D341Med (cell line): ENCODE data around the gene DTD1.

Source experiments
- DNase-seq: peaks from one replicate; pipeline ENCODE4 v3.0.0; 2012; ENCODE audit warnings: low spot score

DTD1 gene

GRCh38 chr20:18587665-18588573, at the start of gene DTD1:
Gene DTD1, plus strand, starts transcription at chr20:18588054. Its CDS starts 19 bp downstream, at chr20:18588073.
- DNase-seq: peak; percentile 97

- DNase-seq: no peak
These were observed 46.1 kb upstream of the DTD1 start for GRCh38 chr20:18541741-18542140.

GRCh38 chr20:18543216-18543615, 44.6 kb upstream of the DTD1 start:
- DNase-seq: no peak

GRCh38 chr20:18543932-18544331, 43.9 kb upstream of the DTD1 start:
- no peak for DNase-seq

GRCh38 chr20:18545566-18545965, 42.3 kb upstream of the DTD1 start:
- DNase-seq: no peak

GRCh38 chr20:18548465-18548864, 39.4 kb upstream of the DTD1 start:
- DNase-seq: no peak

GRCh38 chr20:18553746-18554145, 34.1 kb upstream of the DTD1 start:
- DNase-seq: no peak

- peak; percentile 97 for DNase-seq
These were observed 20.7 kb upstream of the DTD1 start, which contains the start of gene SMIM26 for GRCh38 chr20:18566892-18567738. Gene SMIM26, plus strand, starts transcription at chr20:18567432. Its CDS starts 47 bp downstream, at chr20:18567479.

GRCh38 chr20:18567739-18568091, 20.1 kb upstream of the DTD1 start:
- no peak for DNase-seq

- DNase-seq: no peak
These were observed 16.8 kb upstream of the DTD1 start for GRCh38 chr20:18571009-18571408.

GRCh38 chr20:18571578-18571977, 16.3 kb upstream of the DTD1 start:
- no peak for DNase-seq

- DNase-seq: no peak
These were observed 9.9 kb upstream of the DTD1 start for GRCh38 chr20:18577942-18578341.

- DNase-seq: no peak
These were observed 9.3 kb upstream of the DTD1 start for GRCh38 chr20:18578581-18578980.

GRCh38 chr20:18580012-18580411, 7.8 kb upstream of the DTD1 start:
- no peak for DNase-seq

GRCh38 chr20:18585134-18585533, 2.7 kb upstream of the DTD1 start:
- DNase-seq: no peak

GRCh38 chr20:18588574-18588933, 700 bp downstream of the DTD1 start:
- DNase-seq: peak; percentile 48

GRCh38 chr20:18589941-18590674, 2.3 kb downstream of the DTD1 start:
- no peak for DNase-seq

- DNase-seq: no peak
These were observed 8.4 kb downstream of the DTD1 start for GRCh38 chr20:18596270-18596669.

- DNase-seq: no peak
These were observed 21.9 kb downstream of the DTD1 start for GRCh38 chr20:18609741-18610140.

GRCh38 chr20:18611492-18611891, 23.6 kb downstream of the DTD1 start:
- no peak for DNase-seq

GRCh38 chr20:18613553-18613952, 25.7 kb downstream of the DTD1 start:
- DNase-seq: no peak

- no peak for DNase-seq
These were observed 26.4 kb downstream of the DTD1 start for GRCh38 chr20:18614244-18614643.
